ENCODE results near the gene LTA.
A peak's percentile ranks its signal among the peaks of the same experiment; 100 is the strongest.

The LTA gene

GRCh38 chr6:31574106-31575061 is 2.3 kb downstream of the LTA start:
- no peak for DNase-seq

- DNase-seq = no peak
Observed at GRCh38 chr6:31575335-31575901, 3.3 kb downstream of the LTA start, which contains the start of gene TNF. Gene TNF, plus strand, starts transcription at chr6:31575565. Its CDS starts 177 bp downstream, at chr6:31575742.

DNA sequence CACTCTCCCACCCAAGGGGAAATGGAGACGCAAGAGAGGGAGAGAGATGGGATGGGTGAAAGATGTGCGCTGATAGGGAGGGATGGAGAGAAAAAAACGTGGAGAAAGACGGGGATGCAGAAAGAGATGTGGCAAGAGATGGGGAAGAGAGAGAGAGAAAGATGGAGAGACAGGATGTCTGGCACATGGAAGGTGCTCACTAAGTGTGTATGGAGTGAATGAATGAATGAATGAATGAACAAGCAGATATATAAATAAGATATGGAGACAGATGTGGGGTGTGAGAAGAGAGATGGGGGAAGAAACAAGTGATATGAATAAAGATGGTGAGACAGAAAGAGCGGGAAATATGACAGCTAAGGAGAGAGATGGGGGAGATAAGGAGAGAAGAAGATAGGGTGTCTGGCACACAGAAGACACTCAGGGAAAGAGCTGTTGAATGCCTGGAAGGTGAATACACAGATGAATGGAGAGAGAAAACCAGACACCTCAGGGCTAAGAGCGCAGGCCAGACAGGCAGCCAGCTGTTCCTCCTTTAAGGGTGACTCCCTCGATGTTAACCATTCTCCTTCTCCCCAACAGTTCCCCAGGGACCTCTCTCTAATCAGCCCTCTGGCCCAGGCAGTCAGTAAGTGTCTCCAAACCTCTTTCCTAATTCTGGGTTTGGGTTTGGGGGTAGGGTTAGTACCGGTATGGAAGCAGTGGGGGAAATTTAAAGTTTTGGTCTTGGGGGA is 4.0 kb downstream of the LTA start:
- no peak for DNase-seq

DNA sequence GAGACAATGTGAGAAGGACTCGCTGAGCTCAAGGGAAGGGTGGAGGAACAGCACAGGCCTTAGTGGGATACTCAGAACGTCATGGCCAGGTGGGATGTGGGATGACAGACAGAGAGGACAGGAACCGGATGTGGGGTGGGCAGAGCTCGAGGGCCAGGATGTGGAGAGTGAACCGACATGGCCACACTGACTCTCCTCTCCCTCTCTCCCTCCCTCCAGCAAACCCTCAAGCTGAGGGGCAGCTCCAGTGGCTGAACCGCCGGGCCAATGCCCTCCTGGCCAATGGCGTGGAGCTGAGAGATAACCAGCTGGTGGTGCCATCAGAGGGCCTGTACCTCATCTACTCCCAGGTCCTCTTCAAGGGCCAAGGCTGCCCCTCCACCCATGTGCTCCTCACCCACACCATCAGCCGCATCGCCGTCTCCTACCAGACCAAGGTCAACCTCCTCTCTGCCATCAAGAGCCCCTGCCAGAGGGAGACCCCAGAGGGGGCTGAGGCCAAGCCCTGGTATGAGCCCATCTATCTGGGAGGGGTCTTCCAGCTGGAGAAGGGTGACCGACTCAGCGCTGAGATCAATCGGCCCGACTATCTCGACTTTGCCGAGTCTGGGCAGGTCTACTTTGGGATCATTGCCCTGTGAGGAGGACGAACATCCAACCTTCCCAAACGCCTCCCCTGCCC is 4.9 kb downstream of the LTA start:
- DNase-seq = no peak

DNA sequence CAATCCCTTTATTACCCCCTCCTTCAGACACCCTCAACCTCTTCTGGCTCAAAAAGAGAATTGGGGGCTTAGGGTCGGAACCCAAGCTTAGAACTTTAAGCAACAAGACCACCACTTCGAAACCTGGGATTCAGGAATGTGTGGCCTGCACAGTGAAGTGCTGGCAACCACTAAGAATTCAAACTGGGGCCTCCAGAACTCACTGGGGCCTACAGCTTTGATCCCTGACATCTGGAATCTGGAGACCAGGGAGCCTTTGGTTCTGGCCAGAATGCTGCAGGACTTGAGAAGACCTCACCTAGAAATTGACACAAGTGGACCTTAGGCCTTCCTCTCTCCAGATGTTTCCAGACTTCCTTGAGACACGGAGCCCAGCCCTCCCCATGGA is 5.5 kb downstream of the LTA start:
- no peak for DNase-seq

DNA sequence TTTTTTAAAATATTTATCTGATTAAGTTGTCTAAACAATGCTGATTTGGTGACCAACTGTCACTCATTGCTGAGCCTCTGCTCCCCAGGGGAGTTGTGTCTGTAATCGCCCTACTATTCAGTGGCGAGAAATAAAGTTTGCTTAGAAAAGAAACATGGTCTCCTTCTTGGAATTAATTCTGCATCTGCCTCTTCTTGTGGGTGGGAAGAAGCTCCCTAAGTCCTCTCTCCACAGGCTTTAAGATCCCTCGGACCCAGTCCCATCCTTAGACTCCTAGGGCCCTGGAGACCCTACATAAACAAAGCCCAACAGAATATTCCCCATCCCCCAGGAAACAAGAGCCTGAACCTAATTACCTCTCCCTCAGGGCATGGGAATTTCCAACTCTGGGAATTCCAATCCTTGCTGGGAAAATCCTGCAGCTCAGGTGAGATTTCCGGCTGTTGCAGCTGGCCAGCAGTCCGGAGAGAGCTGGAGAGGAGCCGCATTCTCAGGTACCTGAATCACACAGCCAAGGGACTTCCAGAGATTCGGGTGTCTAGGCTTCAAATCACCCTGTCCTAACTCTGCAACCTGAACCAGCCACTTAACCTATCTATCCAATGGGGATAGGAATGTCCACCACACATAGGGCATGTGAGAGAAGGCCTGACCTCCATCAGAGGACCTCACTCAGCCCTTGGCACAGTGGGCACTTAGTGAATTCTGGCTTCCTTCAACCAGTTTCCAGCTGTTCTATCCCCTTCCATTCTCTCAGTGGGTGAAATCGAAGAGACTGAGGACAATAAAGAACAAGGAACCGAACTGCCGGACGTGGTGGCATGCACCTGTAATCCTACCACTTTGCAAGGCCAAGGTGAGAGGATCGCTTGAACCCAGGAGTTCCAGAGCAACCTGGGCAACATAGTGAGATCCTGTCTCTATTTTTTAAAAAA is 6.4 kb downstream of the LTA start:
- peak; percentile 44 for DNase-seq

- DNase-seq = no peak
Observed at GRCh38 chr6:31579119-31579505, 7.0 kb downstream of the LTA start.

DNA sequence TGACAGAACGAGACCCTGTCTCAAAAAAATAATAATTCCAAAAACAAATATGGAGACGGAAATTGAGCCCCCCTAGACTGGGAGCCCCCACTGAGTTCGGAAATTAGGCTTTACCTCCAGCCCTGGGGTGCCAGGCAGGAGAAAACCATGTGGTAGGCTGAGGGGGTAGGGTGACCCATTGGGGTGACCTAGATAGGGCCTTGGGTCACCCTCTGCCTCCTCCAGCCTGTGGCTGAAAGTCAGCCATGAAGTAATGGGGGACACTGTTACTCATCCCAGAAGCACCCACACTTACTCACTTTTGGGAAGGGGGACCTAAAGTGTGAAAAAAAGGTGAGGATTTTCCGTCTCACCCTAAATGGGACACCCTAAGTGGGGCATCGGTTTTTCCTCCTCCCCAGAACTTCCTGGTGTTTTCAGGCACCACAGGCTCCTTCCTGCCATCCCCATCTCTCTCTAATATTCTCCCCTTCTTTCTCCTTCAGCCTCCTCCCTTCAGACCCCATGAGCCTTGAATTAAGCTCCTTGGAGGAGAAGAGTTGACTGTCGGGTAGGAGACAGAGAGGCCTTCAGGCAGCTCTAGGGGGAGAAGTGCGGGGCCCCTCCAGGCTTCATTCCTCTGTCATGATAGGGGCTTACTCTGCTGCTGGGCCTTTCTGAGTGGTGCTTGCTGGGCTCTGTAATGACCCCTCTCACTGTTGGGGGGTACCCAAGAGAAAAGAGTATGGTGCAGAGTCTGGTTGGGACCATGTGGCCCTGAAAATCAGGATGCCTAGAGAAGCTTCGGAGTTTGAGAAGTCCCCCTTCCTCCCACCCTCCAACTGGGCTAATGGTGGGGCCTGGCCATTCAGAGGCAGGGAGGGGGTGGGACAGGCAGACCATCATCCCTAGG is 7.7 kb downstream of the LTA start:
- no peak for DNase-seq

DNA sequence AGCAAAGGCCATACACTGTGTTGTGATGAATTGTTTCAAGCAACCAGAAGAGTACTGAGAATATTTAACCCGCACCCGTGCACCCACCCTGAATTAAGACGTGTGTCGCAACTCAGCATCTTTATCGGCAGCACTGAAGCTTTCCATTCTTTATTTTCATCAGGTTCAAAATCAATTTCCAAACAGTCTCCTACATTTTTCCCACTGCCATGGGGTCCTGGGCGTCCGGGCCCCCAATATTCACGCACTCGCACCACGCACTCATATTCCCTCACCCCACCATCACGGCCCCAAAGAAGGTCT is 8.3 kb downstream of the LTA start:
- no peak for DNase-seq

- peak; percentile 89 for DNase-seq
Observed at GRCh38 chr6:31580807-31581433, 8.8 kb downstream of the LTA start.

GRCh38 chr6:31581434-31582229 is 9.5 kb downstream of the LTA start:
- DNase-seq = no peak

DNA sequence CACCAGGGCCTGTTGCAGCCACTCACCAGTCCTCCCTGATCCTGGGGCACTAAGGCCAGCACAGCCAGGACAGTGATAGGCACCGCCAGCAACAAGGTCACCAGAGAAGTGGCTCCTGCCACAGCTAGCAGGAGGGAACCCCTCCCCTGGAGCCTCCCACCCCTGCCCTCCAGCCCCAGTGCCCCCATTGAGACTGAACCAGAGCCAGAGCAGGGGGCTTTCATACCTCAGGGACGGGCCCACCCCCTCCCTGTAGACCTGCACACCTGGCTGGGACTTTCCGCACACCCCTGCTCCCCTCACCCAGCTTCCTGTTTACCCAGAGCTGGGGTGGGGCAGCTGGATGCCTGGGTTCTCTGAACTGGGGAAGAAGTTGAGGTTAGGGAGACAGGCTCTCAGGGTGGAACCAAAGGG is 10.1 kb downstream of the LTA start, which contains the start of gene LTB:
TSS of gene LTB (minus strand) at position 195 of the 414 bp plus-strand sequence. CDS start at position 188, 7 bp downstream.
- no peak for DNase-seq

GRCh38 chr6:31585491-31585890 is 13.4 kb downstream of the LTA start:
- DNase-seq = no peak

DNA sequence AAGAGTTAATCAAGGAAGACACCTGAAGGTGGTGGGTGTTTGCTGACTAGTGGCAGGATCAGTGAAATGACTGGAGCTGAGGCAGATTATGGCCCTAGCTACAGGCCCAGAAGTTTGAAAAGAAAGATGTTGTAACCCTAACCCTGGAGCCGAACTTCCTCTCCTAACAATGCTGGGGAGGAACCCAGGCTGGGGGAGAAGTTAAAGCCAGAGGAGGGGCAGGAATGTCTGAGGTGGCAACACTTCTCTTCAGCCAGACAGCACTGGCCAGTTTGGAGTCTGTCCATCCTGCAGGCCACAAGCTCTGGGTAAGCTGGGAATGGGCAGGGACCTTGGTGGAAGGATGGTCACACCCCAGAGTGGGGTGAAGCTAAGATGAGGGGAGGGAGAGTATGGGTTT is 13.9 kb downstream of the LTA start, which contains the start of gene LST1:
TSS of gene LST1 (plus strand) at position 270 of the 400 bp plus-strand sequence. CDS start 1,023 bp downstream, outside the sequence.
- no peak for DNase-seq

DNA sequence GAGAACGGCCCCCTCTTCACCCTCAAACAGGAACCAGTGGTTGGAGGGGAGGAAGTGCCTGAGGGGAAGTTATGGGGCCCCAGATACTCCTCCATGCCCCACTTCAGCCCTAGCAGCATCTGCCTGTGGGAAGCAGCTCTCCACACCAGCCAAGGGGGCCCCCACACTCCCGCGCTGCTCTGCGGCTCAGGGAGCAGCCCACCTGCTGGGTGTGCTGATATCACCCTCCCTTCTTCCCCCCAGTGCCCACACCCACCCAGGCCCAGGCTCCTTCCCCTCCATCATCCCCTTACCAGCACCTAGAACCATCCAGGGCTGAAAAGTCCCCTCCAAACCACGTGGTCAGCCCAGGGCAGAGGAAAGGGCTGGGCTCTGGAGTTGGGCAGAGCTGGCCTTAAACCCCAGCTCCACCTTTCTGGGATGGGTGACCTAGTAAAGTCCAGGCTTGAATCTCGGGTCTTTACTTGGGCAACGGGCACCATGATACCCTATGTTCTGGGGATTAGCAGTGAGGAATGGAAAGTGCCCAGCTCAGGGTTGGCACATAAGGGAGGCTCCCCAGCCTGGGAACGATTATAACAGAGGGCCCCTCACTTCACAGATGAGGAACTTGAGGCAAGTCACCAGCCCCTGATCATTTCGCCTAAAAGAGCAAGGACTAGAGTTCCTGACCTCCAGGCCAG is 14.7 kb downstream of the LTA start:
- no peak for DNase-seq

DNA sequence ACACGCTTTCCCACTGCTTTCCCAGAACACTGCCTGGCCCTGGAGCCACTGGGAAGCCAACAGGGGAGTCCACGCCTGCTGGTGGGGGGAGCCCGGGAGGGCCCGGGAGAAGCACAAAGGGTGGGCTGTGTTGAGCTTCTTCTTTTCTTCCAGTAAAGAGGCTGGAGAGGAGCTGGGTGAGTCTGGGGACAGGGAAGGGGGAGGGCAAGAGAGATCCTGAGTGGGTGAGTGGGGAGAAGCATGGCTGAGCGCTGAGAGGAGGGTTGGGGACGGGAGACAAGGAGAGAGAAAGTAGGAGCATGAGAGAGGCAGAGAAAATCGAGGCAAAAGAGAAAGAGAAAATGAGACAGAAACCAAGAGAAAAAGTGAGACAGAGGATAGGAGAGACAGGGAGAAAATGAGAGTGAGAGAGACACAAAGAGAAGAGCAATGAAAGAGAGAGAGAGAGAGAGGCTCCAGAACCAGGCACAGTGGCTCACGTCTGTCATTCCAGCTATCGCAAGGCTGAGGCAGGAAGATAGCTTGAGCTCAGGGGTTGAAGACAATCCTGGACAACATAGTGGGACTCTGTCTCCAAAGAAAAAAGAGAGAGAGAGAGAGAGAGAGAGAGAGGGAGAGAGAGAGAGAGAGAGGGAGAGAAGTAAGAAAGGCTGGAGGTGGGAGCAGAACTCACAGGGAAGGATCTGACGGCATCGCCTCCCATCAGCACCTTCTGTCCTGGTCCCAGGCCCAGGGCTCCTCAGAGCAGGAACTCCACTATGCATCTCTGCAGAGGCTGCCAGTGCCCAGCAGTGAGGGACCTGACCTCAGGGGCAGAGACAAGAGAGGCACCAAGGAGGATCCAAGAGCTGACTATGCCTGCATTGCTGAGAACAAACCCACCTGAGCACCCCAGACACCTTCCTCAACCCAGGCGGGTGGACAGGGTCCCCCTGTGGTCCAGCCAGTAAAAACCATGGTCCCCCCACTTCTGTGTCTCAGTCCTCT is 16.0 kb downstream of the LTA start:
- no peak for DNase-seq

DNA sequence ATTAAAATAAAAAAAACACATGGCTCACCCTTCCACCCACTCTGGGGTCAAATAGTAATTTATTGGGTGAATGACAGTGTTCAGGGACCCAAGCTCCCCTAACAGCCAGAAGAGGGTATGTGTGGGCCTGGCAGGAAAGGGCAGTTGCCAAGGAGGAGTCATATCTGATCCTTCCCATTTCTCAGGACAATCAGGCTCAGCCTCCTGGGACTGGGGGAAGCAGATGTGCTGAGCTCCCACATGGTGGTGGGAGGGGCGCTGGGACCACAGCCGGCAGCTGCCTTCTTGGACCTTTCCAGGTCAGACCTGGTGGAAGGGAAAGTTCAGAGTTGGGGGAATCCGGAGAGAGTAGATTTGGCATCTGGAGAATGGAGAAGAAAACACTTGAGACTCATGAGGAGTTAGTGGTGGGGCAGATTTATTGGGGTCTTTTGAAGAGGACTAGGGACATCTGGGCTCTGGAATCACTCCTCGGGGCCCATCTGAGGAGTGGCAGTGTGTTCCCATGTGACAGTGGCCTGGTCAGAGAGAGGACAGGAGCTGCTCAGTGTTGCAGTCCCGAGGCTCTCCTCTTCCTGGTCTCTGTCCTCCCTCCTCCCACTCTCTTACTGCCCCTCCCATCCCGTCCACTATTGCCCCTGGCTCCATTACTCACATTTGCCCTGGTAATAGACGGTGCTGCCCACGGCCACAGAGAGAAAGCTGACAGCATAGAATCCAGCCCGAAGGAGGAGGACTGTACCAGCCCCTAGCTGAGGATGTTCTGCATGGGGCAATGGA is 17.0 kb downstream of the LTA start:
- no peak for DNase-seq

Measured in 8988T (cell line).